ENCODE measurements around the gene MAPKAP1. TPM values are rescaled to one million over a fixed set of nuclear protein-coding genes. Genes with fewer than 3 reads are reported as not detected.

MAPKAP1 gene
- total and polyA plus RNA-seq, 2 experiments from 2014 or later = 68.4 to 98.5 TPM

DNA sequence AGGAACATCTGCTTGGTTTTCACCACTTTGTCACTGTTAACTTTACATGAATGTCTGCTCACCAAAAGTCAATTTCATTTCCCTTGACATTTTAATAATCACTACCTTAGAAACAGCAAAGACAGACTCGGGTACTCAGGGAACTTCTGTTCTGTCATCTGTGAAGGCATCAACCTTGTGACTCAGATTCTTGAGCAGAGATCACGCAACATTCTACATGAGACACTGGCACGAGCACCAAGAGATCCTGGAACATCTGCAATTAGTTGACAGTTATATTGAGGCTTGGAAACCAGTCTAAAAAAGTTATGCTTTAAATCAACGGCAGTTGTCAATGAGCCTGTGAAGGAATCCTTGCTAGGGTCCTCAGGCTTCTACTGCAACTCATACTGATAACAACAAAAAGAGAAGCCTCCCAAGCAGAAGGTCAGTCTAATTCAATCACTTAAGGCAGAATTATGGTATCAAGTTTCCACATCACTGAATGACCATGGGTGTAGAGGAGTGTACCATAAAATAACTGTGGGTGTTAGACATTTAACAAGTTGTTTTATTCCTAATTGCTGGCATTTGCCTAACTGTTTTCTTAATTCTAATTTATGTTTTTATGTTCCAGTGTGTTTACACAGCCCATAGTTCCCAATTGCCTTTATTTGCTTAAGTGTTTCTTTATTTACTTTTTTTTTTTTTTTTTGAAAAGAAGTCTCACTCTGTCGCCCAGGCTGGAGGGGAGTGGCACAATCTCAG, 36.8 kb upstream of the MAPKAP1 start (continued):
- no peak for TF ChIP-seq ZNF462 (CRISPR knock-in tag; IDR thresholded peaks at IDR 0.05)
- no peak for TF ChIP-seq NANOG (IDR thresholded peaks at IDR 0.05; ENCODE audit: borderline replicate concordance)

DNA sequence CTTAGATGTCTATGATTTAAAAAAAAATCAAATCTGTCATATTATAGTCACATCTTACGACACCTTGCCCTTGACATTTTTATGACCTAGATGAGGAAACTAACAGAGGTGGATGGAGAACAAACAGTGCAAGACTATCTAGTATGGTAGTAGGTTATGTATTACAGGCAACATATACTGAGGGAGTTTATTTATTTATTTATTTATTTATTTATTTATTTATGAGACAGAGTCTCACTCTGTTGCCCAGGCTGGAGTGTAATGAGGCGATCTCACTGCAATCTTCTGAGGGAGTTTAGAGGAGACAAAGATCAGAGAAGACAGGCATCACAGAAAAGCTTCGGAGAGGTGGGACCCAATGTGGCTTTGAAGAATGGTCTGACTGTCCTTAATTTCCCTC, 35.6 kb upstream of the MAPKAP1 start:
- no peak for ATAC-seq
- Mint-ChIP-seq H3K4me1 (peaks cover 13% of the 10 kb centered on the region), H3K4me3 (no peak overlapping the region), H3K27me3 (ENCODE audit: insufficient read depth, low read depth, poor library complexity) (peaks cover 11% of the 10 kb centered on the region), H3K9me3 (no peaks in the 10 kb centered on the region), H3K27ac (no peak overlapping the region), H3K36me3 (ENCODE audit: low read depth) (no peaks in the 10 kb centered on the region)
- Histone ChIP-seq H2AFZ (no peak overlapping the region), H3K4me2 (no peak overlapping the region), H4K20me1 (replicated peaks; ENCODE audit: insufficient read depth) (no peaks in the 10 kb centered on the region), H3F3A (replicated peaks; ENCODE audit: low read depth) (0 out of 2 replicates have a peak, but pooled peaks cover 3% of the 10 kb centered on the region), H3K4me1 (ENCODE audit: insufficient read depth) (peaks cover 11% of the 10 kb centered on the region; the same call in 1 of the 2 replicates), H3K36me3 (ENCODE audit: insufficient read depth) (no peaks in the 10 kb centered on the region), H3K9me2 (ENCODE audit: insufficient read depth) (peaks cover 4% of the 10 kb centered on the region; the same call in 1 of the 2 replicates), H3K27ac (ENCODE audit: low read depth) (no peak overlapping the region), H3K79me2 (replicated peaks; ENCODE audit: insufficient read depth) (no peaks in the 10 kb centered on the region), H3K27me3 (ENCODE audit: insufficient read depth) (peaks cover 8% of the 10 kb centered on the region; the same call in 1 of the 2 replicates), H3K4me3 (no peak overlapping the region)
- TF ChIP-seq POLR2AphosphoS5 (IDR thresholded peaks at IDR 0.05; ENCODE audit: low read depth) (no peak), ZNF331 (CRISPR knock-in tag; IDR thresholded peaks at IDR 0.05; ENCODE audit: low read depth) (no peak), EZH2phosphoT487 (IDR thresholded peaks at IDR 0.05; ENCODE audit: unreplicated experiment) (no peak), EZH2 (IDR thresholded peaks at IDR 0.05; ENCODE audit: low read depth, unreplicated experiment) (no peak), CTCF (conservative IDR thresholded peaks at IDR 0.05; ENCODE audit: low read depth in 2 of 2) (no peak)
- no peak for DNase-seq (ENCODE audit: low spot score)

Measured in GM23338 (cell line).